DOHH2 (cell line): ENCODE measurements around the gene RFX4.

ENCODE experiments used
- H3F3A ChIP-seq: fragments of 200-600 bp; sonication (generic), shearing (Covaris generic); 2 replicates; pipeline ENCODE4 v1.6.0; 2016; ENCODE audit warnings: antibody characterized with exemption, mild to moderate bottlenecking; ENCODE audit not compliant: control insufficient read depth, insufficient read depth
- H3K27ac ChIP-seq: fragments of 200-600 bp; sonication (generic); 2 replicates; pipeline ENCODE4 v1.5.1; 2014; ENCODE audit warnings: low read depth, mild to moderate bottlenecking, low read length, moderate library complexity
- H3K27me3 ChIP-seq: fragments of 200-600 bp; sonication (generic); 2 replicates; pipeline ENCODE4 v1.6.1; 2014; ENCODE audit warnings: mild to moderate bottlenecking, low read length, mixed read lengths; ENCODE audit not compliant: control insufficient read depth
- H3K36me3 ChIP-seq: fragments of 200-600 bp; sonication (generic); 2 replicates; pipeline ENCODE4 v1.6.1; 2014; ENCODE audit warnings: mild to moderate bottlenecking, low read length, moderate library complexity, mixed read lengths; ENCODE audit not compliant: control insufficient read depth
- H3K4me1 ChIP-seq: fragments of 200-600 bp; sonication (generic); 2 replicates; pipeline ENCODE4 v1.6.1; 2014; ENCODE audit warnings: mild to moderate bottlenecking, low read length, mixed read lengths; ENCODE audit not compliant: control insufficient read depth
- H3K4me2 ChIP-seq: fragments of 200-600 bp; sonication (generic); 2 replicates; pipeline ENCODE4 v1.6.0; 2014; ENCODE audit warnings: mild to moderate bottlenecking, low read length, moderate library complexity
- H3K4me3 ChIP-seq: fragments of 200-600 bp; sonication (generic); 2 replicates; pipeline ENCODE4 v1.5.1; 2014; ENCODE audit warnings: mild to moderate bottlenecking, low read length, mixed read lengths
- H3K79me2 ChIP-seq: fragments of 200-600 bp; sonication (generic); 2 replicates; pipeline ENCODE4 v1.6.1; 2014; ENCODE audit warnings: mild to moderate bottlenecking, low read length, mixed read lengths; ENCODE audit not compliant: control insufficient read depth
- H3K9me2 ChIP-seq: fragments of 200-600 bp; sonication (generic); replicated peaks from 2 replicates; pipeline ENCODE4 v1.6.1; 2014; ENCODE audit warnings: mild to moderate bottlenecking, low read length, mixed read lengths; ENCODE audit not compliant: control insufficient read depth
- H3K9me3 ChIP-seq: fragments of 200-600 bp; sonication (generic); 2 replicates; pipeline ENCODE4 v1.6.1; 2014; ENCODE audit warnings: antibody characterized with exemption, low read length, mixed read lengths; ENCODE audit not compliant: control insufficient read depth, insufficient read depth
- H4K20me1 ChIP-seq: fragments of 200-600 bp; sonication (generic); 2 replicates; pipeline ENCODE4 v1.6.0; 2014; ENCODE audit warnings: low read depth, mild to moderate bottlenecking, antibody characterized with exemption, low read length, moderate library complexity; ENCODE audit not compliant: control insufficient read depth, insufficient read depth
- CTCF ChIP-seq: fragments of 200-600 bp; sonication (generic); IDR thresholded peaks from one replicate; pipeline ENCODE4 v1.5.1; 2014; ENCODE audit warnings: antibody characterized with exemption, mild to moderate bottlenecking, low read depth, low read length; ENCODE audit not compliant: poor library complexity, severe bottlenecking
- EZH2phosphoT487 ChIP-seq: fragments of 200-600 bp; sonication (generic); IDR thresholded peaks from 2 replicates; pipeline ENCODE4 v1.6.1; 2017; ENCODE audit warnings: borderline replicate concordance, mild to moderate bottlenecking, antibody characterized with exemption, low read length, moderate library complexity, mixed read lengths

RFX4 gene

GRCh38 chr12:106717673-106718072 lies 134.9 kb downstream of the RFX4 start:
- no peaks in the 10 kb centered on the region for H3K36me3 ChIP-seq
- no peaks in the 10 kb centered on the region for H3F3A ChIP-seq
- no peak overlapping the region for H3K27ac ChIP-seq
- peaks cover 7% of the 10 kb centered on the region; the same call in 1 of the 2 replicates for H3K27me3 ChIP-seq
- no peak overlapping the region for H3K4me3 ChIP-seq
- H4K20me1 ChIP-seq, result no peaks in the 10 kb centered on the region
- no peak for TF ChIP-seq EZH2phosphoT487
- no peak for TF ChIP-seq CTCF
- no peaks in the 10 kb centered on the region for H3K9me2 ChIP-seq
- no peak overlapping the region for H3K4me2 ChIP-seq
- H3K9me3 ChIP-seq, result no peaks in the 10 kb centered on the region
- H3K79me2 ChIP-seq, result no peaks in the 10 kb centered on the region
- H3K4me1 ChIP-seq, result no peaks in the 10 kb centered on the region

- Histone ChIP-seq H3K79me2 (no peaks in the 10 kb centered on the region), H3F3A (no peaks in the 10 kb centered on the region), H3K4me3 (no peak overlapping the region), H3K36me3 (no peaks in the 10 kb centered on the region), H3K9me2 (no peaks in the 10 kb centered on the region), H3K4me1 (peaks cover 8% of the 10 kb centered on the region), H3K4me2 (no peak overlapping the region), H3K27me3 (peaks cover 7% of the 10 kb centered on the region; the same call in 1 of the 2 replicates), H4K20me1 (no peaks in the 10 kb centered on the region), H3K27ac (no peak overlapping the region), H3K9me3 (no peaks in the 10 kb centered on the region)
- TF ChIP-seq CTCF, result no peak
- no peak for TF ChIP-seq EZH2phosphoT487
These were observed 137.1 kb downstream of the RFX4 start for GRCh38 chr12:106719879-106720278.

- Histone ChIP-seq H3F3A (no peaks in the 10 kb centered on the region), H3K27me3 (peaks cover 7% of the 10 kb centered on the region; the same call in 1 of the 2 replicates), H4K20me1 (no peaks in the 10 kb centered on the region), H3K27ac (no peak overlapping the region), H3K36me3 (no peaks in the 10 kb centered on the region), H3K9me2 (no peaks in the 10 kb centered on the region), H3K4me3 (no peak overlapping the region), H3K4me2 (no peak overlapping the region), H3K9me3 (no peaks in the 10 kb centered on the region), H3K4me1 (peaks cover 8% of the 10 kb centered on the region), H3K79me2 (no peaks in the 10 kb centered on the region)
- TF ChIP-seq EZH2phosphoT487 (no peak), CTCF (no peak)
These were observed 137.9 kb downstream of the RFX4 start for GRCh38 chr12:106720696-106721095.

DNA sequence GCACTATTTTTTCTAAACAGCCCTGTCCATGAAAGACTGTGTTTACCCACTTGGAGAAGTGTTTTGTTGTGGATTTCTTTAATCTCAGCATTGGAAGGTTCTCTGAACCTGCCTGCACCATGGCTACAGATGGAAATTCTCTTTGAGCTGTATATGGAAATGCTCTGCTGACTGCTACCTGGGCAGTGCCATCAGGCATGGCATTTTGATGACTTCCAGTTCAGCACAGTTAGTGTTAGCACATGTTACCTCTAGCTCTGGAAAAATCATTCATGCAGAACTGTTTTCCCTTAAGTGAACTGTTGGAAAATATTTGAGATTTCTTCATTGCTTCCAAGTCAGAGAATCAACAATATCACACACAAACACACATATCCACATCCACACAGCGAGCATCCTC lies 139.1 kb downstream of the RFX4 start:
- Histone ChIP-seq H3K27ac (no peak overlapping the region), H3K79me2 (no peaks in the 10 kb centered on the region), H3K4me2 (no peak overlapping the region), H3F3A (no peaks in the 10 kb centered on the region), H4K20me1 (no peaks in the 10 kb centered on the region), H3K36me3 (no peaks in the 10 kb centered on the region), H3K9me3 (no peaks in the 10 kb centered on the region), H3K4me1 (peaks cover 8% of the 10 kb centered on the region), H3K9me2 (no peaks in the 10 kb centered on the region), H3K4me3 (no peak overlapping the region), H3K27me3 (peaks cover 7% of the 10 kb centered on the region; the same call in 1 of the 2 replicates)
- TF ChIP-seq EZH2phosphoT487 (no peak), CTCF (no peak)
